ENCODE results near the gene TMED6.
A peak's percentile ranks its signal among the peaks of the same experiment; 100 is the strongest.
"Not testable (repeated sequence)": the region's sequence is repeated elsewhere in the genome, so short reads cannot be mapped to it uniquely, and the experiment has no call there.

Gene TMED6

DNA sequence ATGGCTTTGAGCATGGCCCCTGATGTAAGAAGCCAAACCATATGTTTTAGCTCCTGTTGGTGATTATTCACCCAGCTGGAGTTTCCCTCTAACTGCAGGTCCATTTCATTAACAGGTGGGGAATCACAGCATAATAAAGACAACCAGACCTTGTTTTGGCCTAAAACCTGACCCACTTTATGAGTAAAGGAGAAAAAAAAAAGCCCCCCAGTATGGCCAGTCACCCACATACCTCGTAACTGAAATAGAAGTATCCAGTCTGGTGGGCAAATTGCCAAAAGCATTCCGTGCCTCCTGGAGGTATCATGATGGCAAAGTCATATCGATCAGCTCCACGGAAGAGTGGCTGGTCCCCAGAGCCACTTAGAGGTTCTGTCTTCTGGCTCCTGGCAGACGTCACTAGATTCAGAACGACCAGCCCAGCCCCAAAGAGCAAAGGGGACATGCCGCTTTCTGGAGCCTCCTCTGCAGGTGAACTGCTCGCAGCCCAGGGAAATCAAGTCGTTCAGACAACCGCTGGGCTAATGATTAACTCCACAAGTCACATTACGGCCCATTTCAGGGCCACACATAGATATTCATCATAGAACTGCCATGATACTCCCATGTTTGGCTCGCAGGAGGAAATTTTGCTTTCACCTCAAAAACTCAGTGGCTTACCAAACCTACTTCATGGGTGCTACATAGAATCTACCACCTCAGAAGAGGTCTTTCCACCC is at the start of gene TMED6:
Gene TMED6 (minus strand): TSS at position 478 of the 719 bp plus-strand sequence. CDS start 33 bp downstream, at position 445.
- no peak for DNase-seq

DNA sequence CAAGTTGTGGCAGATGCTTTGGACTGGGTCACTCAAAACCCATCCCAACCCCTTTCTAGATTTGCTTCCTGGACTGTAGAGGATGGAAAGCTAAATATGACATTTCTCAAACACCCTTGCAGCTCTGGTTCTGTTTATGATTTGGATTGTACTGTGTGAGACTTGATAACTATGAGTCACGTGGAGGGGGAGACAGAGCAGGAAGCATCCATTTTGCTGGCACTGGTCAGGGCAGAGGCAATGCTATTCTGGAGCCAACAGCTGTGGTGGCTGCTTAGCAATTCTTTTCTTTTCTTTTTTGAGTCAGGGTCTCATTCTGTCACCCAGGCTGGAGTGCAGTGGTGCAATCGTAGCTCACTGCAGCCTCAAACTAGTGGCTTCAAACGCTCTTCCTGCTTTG is 47.8 kb upstream of the TMED6 start:
- no peak for DNase-seq

DNA sequence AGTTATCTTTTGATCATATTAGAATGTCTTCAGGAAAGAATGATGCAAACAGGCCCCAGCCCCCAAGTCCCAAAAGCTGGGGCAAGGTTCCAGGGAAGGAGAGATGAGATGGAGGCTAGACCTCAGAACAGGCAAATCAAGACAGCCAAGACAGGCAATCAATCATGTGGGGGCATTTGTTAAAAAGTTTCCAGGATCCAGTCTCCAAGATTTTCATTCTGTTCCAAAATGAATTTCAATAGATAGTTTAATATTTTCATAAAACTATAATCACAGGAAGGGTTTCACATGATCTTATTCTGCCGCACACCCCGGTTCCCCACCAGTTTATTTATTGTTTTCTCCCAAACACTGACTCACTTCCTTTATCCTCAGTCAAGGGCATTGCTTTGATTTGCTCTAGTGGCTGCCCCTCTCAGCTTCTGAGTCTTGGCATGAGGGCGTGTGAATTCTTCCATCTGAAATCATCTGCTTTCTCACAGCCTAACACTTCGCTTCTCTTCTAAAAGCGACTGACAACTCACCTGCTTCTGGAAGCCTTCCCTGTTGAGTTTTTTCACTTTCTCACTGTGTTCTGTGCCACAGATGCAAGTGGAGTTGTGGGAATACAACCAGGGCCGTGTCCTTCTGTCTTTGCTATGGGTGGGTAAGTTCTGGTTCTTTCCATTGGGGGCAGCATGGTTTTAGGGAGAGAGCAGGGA is 46.4 kb upstream of the TMED6 start:
- DNase-seq = no peak

DNA sequence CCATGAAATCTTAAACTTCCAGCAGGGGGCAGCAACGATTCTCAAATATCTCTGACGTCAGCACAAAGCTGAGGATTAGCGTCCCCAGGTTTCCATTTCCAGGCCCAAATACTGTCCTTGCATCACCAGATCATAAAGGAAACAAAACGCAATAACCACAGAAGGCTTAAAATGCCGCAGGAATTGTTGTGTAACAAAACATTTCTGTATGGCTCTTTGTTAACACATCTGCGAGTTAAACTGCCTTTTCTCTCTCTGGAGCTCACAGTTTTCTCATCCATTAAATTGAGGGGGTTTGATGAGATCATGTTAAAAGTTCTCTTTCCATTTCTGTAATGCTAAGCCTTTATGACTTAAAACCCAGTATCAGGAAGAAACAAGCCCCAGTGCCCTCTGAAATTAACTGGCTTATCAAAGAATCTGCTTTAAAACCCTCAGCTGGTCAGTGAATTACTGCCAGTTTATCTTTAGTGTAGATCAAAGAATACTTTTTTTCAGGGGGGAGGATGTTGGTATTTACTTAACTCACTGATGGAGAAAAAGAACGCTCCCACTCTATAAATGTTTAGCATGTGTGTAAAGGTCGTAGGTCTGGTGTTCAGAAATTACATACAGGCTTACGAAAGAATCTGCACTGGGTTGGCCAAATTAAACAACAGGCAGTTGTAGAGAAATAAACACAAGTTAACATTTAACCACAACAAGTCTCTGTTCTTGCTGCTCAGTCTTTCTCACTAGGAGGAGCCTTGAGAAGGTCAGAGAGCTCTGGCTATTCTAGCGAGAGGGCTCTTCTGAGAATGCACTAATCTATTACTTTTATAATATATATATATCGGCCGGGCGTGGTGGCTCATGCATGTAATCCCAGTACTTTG is 44.8 kb upstream of the TMED6 start:
- peak; percentile 81 for DNase-seq

DNA sequence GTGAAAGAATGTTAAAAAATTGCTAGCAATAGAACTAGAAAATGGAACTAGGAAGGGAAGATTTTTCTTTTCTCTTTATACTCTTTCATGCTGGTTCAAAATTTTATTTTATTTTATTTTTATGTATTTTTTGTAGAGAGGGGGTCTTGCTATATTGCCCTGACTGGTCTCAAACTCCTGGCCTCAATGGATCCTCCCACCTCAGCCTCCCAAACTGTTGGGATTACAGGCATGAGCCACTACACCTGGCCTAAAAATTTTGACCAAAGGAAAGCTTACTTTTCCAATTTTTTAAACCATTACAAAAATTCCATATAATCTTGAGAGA is 44.2 kb upstream of the TMED6 start:
- DNase-seq = no peak

DNA sequence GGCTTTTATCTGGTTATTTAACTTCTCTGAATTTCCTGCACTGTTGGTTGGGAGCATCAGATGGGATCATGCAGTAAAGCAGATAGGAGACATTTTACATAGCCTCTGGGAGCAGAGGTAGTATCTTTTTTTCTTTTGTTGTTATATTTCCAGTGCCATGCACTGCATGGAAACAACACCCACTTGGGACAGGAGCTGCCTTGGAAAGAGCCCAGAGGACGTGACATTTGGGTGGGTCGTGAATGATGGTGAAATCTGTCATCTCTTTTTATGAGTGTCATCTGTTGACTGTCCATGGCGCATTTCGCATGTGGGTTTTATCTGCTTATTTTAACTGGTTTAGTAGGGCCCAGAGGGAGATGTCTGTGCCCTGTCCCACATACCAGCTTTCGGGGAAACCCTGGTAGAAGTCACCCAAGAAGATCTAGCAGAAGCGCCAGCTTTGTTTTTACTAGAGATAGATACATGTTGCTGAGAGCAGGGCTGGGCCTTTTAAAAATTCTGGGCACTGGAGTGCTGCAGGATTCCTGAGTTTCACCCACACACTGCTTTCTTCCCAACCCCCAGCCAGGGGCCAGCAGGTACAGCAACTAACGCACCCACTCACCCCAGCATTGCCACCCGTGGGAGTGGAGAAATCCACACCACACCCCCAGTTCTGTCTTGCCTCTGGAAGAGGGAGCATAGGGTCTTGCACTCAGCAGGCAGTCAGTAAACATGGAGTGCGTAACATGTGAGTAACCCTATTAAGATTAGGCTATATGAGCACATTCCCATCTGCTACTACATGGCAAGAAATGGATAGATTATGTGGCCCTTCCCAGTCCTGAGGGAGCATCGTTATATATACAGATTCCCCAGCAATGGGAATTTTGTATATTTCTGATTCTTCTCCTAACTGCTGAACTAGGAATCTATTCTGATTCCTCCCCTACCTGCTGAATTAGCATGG is 42.6 kb upstream of the TMED6 start:
- DNase-seq = no peak

DNA sequence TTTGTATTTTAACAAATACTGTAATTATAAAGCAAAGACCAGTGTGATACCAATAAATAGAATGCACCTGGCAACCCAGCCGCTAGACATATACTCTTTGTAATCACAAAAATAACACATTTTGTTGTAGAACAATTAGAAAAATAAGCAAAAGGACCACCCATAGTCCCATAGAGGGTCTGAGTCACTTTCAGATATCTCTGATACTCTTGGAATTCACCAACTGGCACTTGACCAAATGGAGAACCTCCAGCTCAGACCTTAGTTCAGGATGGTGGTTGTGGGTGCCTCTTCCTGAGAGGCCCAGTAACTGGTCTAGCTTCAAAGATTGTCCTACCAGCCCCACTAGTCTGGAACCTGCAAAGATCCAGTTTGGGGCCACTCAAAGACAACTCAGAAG is 35.0 kb upstream of the TMED6 start:
- no peak for DNase-seq

DNA sequence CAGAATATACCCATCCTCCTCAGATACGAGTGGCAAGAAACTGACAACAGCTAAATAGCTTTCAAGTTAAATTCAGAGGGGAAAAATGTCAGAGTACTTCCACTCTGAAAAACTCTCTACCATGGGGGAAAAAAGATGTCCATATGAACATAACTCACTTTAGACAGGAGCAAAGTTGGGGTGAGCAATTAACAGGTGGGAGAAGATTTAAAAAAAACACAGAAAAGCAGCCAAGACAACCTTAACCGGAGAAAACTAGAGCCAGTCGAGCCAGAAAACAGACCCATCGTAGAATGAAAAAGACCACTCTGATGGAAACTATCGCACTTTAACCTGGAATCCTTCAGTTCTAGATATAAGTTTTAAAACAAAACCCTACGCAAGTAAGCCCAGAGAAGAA is 33.4 kb upstream of the TMED6 start:
- no peak for DNase-seq

DNA sequence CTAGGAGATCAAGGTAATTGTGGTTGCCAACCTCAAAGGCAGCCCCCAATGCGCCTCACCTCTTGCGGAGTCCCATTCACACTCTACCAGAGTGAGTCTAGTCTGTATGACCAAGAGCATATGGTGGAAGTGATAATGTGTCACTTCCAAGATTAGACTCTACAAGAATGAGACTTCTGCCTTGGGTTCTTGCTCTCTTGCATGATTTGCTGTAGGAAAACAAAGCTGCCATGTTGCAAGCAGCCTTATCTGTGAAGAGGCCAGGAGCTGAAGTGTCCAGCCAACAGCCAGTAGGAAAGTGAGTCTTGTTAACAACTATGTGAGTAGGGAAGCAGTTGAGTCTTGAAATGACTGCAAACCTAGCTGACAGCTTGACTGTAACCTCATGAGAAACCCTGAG is 30.8 kb upstream of the TMED6 start:
- no peak for DNase-seq

DNA sequence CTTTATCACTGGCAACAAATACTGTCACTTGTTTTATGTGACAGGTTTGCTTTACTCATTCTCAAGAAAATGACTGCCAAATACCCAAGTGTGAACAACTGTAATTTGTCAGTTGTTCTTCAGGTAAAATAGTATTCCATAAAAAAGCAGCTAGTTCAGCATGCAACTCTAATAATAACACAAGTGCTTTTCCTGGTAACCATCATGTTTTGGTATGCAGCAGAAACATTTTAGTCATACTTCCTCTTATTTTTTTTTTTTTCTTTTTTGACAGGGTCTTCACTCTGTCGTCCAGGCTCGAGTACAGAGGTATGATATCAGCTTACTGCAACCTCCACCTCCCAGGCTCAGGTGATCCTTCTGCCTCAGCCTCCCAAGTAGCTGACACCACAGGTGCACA is 29.6 kb upstream of the TMED6 start:
- no peak for DNase-seq

DNA sequence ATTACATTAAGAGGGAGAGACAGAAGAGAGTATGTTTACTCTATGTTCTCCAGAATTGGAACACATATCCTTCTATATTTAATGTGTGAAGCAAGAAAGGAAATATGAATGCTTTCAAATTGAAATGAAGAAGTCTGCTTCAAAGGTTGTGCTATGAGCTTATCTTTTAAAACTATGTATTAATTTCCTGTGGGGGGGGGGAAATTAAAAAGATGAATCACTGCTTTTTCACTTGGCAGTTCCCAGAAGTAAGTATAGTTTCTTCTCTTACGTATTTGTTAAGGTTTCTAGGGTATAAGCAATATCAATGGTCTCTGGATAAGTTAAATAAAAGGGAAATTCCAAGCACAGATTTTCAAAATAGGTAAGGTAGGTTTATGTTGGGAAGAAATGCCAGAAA is 27.2 kb upstream of the TMED6 start:
- no peak for DNase-seq

DNA sequence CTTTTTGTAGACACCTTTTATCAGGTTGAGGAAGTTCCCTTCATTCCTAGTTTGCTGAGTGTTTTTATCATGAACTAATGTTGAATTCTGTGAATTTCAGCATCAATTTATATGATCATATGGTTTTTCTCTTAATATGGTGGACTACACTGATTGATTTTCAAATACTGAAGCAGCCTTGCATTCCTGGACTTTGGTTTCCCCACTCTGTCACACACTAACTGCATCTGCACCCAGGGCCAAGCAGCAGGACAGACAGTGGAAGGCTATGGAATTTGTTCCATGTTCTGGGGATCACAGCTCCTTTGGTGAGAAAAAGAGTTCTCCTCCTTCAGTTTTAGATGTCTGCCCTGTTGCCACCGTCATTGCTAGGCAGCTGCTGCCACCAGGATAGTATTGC is 26.4 kb upstream of the TMED6 start:
- no peak for DNase-seq

DNA sequence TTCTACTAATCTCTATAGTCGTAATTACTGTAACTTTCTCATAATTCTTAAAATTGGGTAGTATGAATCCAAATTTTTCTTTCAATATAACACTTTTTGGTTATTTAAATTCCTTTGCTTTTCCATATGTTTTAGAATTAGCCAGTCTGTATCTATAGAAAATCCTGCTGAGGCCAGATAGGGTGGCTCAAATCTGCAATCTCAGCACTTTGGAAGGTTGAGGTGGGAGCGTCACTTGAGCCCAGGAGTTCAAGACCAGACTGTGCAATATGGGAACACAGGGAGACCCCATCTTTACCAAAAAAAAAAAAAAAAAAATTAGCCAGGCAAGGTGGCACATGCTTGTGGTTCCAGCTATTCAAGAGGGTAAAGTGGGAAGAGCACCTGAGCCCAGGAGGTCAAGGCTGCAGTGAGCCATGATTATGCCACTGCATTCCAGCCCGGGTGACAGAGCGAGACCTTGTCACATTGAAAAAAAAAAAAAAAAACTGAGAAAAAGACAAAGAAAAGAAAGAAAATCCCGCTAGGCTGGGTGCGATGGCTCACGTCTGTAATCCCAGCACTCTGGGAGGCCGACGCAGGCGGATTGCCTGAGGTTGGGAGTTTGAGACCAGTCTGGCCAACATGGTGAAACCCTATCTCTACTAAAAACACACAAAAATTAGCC is 24.9 kb upstream of the TMED6 start:
- no peak for DNase-seq

DNA sequence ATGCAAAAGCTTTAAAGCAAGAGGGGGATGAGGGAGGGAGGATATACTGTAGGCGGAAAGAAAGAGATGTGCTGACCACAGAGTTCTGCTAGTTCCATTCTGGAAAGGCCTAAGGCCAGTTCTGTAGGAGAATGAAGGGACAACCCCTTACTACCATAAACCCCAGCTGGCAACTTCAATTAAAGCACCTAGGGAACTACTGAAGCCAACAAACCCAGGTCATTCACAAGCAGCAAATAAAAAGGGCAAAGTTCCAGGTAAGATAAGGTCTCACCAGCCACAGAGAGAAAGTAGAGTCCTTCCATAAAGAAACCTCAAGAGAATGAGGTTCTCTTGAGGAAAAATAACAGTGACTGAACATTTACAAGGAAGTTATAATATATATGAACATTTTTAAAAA is 21.4 kb upstream of the TMED6 start:
- no peak for DNase-seq

DNA sequence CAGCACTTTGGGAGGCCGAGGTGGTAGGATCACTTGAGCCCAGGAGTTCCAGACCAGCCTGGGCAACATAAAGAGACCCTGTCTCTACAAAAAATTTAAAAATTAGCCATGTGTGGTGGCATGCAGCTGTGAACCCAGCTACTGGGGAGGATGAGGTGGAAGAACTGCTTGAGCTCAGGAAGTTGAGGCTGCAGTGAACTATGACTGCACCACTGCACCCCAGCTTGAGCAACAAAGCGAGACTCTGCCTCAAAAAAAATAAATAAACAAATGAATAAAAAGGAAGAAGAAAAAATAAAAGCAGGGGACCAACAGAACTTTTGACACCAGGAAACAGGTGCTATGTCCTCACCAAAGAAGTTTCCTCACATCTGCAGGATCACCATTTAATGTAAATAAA is 20.0 kb upstream of the TMED6 start:
- no peak for DNase-seq

DNA sequence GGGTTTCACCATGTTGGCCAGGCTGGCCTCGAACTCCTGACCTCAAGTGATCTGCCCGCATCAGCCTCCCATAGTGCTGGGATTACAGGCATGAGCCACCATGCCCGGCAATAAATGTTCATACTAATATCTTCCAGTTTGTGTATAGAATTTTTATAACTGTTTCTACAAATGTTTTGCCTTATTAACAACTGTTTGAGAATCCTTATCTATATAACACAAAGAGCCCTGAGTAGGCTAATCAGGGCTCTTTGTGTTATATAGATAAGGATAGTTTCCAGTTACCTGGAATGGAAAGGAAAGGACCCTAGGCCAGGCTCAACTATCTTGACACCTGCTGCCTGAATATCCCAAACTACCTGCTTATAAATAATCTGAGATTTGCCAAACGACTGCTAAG is 17.3 kb upstream of the TMED6 start:
- no peak for DNase-seq

DNA sequence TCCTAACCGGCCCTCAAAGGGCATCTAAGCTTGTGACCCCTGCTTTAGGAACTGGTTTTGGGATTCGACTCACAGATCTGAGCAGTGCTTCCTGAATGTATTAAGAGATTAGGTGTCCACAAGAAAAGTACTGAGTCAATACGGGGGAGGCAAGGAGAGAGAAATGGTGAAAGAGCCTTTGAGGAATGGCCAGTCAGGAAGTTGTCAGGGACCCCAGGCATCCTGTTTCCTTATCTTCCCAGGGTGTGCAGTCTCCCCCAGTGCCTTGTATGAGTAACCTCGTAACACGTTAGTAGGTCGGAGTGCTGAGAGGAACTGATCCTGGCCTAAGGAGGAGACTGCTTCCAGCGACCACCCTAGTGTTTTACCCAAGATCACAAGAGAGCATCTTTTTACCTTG is 16.4 kb upstream of the TMED6 start:
- DNase-seq = no peak

DNA sequence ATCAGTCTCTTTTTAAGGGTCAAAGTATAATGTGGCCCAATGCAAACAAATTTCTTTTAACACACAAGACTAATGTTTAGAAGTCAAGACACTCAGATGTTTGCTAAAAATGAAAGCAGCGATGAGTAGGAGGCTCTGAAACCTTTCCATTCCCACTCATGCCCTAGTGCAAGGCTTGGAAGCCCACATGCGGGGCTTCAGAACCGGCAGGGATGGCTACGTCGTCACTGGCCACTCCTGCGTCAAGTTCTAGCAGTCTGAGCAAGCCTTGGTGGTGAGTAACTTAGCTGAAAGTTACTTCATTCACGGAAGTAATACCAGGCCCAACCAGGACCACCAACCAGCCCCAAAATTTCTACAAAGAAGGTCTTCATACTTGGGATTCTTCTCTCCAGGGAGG is 14.8 kb upstream of the TMED6 start:
- no peak for DNase-seq

DNA sequence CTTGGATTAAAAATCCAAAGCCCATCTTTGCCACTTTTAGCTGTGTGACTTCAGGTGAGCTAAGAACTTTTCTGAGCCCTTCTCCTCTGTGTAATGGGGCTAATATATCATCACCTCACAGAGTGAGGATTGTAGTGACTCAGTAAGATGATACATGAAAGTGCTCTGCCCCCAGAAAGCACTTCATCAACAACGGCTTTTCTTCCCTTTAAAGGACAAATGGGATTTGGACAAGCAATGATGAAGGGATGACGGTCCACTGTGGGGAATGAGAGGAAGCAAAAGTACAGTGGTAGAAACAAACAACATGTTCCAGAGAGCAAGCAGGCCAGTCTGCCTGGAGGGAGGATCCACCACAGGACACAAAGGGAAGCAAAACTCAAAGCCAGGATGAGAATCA is 14.3 kb upstream of the TMED6 start:
- no peak for DNase-seq

DNA sequence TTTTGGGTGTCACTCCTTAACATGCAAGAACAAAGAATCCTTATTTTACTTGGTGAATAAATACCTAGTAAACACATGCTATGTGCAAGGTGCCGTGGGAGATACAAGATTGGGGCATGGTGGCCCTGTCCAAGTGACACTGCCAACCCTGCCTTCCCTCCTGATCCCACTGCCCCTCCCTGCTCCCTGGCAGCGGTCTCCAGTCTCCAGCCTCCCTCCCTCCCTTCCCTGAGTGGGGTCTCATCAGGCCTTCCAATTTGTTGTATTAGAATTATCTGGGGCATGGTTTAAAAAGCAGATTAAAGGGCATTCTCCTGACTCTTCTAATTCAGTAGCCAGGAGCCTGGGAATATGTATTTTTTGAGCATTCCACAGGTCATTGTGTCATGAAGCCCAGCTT is 12.5 kb upstream of the TMED6 start:
- no peak for DNase-seq

DNA sequence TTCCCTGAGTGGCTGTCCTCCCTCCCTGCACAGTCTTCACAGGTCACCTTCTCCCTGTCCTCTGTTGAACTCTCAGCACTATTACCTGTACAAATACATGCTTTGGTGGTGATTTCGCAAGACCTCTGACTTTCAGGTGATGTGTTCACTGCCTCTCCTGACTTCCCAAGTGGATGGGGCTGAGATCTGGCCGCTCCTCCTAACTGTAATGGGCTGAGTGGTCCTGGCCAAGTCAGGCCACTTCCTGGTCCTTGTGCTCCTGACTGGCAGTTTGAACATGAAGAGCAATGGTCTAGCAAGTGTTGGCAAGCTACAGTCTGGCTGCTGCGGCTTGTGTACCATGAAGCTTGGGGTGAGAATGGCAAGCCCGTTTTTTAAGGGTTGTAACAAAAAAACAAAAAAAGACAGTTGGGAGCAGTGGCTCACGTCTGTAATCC is 11.7 kb upstream of the TMED6 start:
- DNase-seq = no peak

DNA sequence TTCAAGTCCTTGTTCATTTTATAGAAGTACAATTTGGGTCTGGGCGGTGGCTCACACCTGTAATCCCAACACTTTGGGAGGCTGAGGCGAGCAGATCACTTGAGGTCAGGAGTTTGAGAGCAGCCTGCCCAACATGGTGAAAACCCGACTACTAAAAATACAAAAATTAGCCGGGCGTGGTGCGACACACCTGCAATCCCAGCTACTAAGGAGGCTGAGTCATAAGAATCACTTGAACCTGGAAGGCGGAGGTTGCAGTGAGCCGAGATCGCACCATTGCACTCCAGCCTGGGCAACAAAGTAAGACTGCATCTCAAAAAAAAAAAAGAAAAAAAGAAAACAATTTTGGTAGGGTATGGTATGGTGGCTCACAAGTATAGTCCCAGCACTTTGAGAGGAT is 8.5 kb upstream of the TMED6 start:
- not testable (repeated sequence) for DNase-seq
